ENCODE results near the gene ADD1.

ADD1 gene

DNA sequence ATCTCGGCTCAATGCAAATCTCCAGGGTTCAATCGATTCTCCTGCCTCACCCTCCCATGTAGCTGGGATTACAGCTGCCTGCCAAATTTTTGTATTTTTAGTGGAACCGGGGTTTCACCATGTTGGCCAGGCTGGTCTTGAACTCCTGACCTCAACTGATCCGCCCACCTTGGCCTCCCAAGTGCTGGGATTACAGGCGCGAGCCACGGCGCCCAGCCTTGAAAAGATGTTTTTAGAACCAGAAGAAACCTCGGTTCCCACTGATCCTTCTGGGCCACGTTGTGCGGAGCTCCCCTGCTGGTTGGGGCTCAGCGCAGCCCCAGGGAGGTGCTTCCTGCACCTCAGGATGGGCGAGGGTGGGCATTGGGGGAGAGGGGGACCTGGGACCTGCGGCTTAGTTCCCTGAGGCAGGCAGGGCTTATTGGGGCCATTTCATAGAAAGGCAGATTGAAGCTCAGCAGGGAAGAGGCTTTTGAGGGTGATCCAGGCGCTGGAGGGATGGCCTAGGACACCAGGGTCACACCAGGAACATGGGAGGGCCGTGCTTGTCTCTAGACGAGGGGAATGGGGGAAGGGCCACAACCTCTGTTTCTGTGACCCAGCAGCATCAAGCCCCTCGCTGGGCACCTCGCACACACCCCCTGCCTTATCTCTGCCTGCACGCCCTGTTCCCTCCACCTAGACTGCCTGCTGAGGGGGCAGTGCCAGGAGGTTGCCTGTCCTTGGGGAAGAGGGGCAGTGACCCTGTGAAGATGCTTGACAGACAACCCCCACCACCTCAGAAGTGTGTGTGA is 6.3 kb upstream of the ADD1 start:
- DNase-seq, result no peak

DNA sequence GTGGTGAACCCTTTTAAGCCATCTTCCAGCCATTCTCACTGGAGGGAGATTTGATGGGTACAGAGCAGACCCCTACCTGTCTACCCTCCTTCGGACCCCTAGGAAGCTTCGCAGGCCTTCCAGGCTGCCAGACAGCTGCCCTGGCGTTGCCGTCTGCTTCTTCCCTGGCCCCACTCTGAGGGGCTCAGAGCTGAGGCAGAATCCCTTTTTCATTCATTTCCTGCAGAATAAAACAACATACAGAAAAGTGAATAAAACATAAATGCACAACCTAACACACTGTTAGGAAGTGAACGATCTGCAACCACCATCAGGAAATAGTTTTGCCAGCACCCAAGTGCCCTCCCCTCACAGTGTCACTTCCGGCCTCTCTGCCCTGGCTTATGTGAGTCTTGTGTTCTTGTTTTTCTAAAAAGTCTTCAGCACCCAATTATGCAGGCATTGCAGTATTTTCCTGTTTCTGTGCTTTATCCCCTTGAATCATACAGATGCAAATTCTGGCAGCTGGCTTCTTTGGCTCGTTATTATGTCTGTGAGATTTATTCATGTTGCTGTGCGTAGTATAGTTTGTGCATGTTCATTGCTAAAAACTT is 5.6 kb upstream of the ADD1 start:
- peak; percentile 63 for DNase-seq

DNA sequence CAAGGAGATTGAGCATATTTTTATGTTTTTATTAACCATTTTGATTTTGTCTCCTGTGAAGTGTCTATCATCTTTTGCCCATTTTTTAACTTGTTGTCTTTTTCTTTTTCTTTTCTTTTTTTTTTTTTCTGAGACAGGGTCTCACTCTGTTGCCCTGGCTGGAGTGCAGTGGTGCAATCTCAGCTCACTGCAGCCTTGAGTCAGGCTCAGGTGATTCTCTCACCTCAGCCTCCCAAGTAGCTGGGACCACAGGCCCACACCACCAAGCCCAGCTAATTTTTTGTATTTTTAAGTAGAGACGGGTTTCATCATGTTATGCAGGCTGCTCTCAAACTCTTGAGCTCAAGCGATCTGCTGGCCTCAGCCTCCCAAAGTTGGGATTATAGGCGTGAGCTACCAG is 4.6 kb upstream of the ADD1 start:
- no peak for DNase-seq

DNA sequence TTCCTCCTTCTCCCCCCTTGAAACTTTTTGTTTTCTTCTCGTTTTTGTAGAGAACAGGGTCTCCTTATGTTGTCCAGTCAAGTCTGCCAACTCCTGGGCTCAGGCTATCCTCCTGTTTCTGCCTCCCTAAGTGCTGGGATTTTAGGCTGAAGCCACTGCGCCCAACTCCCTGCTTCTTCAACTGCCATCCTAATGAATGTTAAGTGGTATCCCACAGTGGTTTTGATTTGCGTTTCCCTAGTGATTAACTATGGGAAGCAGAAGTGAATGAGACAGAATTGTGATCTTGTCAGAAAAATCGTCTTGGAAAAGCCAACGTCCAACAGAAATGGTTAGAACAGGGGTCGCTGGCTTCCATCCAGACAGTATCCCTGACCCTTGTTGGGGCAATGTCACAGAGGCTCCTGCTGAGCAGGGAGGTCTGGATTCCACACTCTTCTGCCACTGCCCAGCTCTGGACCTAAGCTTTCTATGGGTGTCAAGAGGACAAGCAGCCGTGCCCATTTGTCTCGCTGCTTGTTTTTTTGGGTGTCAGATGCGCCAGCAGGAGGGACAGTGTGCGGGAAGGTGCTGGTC is 869 bp upstream of the ADD1 start:
- DNase-seq, result no peak

DNA sequence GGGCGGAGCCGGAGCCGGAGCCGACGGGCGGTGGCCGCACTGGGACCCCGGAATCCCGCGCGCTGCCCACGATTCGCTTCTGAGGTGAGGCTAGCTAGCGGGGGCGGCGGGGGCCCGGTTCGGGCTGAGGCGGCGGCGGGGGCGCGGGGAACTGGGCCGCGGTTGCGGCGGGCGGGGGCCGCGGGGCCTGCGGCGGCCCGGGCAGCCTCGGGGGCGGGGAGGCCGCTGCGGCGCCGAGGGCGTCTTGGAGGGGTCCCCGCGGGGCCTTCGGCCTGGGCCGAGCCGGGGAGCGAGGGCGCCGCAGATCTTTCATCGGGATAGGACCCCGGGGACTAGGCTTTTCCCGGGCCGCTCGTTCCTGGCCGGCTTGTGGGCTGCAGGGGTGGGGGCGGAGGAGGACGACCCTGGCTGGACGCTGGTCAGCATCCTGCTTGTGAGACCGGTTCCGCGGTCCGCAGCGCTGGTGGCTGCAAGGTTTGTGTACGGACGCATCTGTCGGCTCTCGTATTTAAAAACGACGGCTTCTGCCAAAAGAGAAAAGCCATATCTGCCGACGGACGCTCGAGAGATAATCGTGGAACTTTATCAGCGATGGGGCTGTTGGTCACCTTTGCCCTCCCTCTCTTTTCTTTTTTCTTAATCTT is 419 bp downstream of the ADD1 start:
- DNase-seq, result no peak

DNA sequence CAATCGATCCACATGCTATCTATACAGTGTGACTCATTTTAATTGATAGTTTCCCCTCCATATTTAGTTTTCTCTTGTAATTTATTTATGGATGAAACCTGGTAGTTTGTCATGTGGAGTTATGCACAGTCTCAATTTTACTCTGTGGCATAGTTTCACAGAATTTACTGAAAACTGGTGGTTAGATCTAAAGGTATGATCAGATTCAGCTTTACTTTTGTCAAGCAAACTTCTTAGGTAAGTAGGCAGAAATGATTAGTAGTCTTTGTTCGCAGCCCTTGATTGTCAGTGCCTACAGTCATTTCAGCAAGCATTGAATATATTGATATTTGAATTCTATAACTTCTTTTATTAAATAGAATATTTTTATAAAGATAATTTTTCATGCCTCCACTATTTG is 2.5 kb downstream of the ADD1 start:
- no peak for DNase-seq

DNA sequence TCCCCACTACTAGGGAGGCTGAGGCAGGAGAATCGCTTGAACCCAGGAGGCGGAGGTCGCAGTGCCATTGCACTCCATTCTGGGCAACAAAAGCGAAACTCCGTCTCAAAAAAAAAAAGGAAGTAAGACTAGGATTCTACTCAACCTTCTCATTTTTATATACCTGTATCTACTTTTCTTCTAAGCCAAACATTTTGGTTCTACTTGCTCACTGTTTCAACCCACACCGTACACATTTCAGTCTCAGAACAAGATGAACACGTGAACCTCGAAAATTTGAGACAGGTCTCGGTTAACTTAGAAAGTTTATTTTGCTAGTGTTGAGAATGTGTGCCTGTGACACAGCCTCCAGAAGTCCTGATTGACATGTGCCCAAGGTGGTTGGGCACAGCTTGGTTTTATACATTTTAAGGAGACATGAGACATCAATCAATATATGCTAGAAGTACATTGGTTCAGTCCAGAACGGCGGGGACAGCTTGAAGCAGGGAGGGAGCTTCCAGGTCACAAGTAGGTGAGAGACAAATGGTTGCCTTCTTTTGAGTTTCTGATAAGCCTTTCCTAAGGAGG is 3.7 kb downstream of the ADD1 start:
- DNase-seq, result no peak

DNA sequence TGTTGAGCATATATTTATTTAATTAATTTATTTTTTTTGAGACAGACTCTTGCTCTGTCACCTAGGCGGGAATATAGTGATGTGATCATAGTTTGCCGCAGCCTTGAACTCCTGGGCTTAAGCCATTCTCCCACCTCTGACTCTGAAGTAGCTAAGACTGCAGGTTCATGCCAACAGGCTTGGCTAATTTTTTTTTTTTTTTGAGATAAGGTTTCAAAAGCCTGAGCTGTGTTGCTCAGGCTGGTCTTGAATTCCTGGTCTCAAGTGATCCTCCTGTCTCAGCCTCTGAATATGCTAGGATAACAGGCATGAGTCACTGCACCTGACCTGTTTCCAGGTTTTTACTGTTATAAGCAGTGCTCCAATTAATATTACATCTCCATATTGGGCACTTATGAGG is 4.8 kb downstream of the ADD1 start:
- DNase-seq, result no peak

DNA sequence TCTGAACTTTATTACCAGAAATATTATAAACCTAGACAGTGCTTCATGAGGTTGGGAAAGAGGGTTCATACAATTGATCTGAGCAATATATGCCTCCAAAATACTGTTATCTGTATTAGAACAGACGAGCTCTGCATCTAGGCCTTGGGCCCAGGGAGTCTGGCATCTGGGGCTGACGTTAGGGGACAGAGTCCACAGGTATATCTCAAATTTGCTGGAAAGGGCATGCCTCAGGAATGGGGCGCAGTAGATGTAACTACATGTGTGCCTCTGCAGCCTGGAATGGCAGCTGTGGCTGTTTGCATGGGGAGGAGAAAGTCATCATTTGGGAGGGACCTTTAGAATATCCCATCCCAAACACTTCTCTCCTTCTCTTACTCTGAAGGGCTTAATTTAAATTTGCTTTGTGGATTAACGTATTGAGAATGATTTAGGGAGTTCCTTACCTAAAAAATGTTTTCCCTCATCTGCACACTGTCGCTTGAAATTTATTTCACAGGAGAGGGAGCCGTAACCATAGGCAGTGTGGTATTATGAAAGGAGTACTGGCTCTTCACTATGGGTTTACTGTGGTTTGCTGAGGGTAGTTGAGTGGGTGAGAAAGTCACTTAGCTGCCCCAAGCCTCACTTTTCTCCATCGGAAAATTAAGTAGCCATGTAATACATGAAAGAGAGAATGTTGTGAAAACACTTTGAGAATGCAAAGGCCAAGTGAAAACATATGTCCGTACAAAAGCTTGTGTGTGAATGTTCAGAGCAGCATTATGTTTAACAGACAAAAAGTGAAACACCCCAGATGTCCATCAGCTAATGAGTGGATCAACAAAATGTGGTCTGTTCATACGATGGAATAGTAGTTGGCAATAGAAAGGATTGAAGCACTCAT is 5.9 kb downstream of the ADD1 start:
- no peak for DNase-seq

DNA sequence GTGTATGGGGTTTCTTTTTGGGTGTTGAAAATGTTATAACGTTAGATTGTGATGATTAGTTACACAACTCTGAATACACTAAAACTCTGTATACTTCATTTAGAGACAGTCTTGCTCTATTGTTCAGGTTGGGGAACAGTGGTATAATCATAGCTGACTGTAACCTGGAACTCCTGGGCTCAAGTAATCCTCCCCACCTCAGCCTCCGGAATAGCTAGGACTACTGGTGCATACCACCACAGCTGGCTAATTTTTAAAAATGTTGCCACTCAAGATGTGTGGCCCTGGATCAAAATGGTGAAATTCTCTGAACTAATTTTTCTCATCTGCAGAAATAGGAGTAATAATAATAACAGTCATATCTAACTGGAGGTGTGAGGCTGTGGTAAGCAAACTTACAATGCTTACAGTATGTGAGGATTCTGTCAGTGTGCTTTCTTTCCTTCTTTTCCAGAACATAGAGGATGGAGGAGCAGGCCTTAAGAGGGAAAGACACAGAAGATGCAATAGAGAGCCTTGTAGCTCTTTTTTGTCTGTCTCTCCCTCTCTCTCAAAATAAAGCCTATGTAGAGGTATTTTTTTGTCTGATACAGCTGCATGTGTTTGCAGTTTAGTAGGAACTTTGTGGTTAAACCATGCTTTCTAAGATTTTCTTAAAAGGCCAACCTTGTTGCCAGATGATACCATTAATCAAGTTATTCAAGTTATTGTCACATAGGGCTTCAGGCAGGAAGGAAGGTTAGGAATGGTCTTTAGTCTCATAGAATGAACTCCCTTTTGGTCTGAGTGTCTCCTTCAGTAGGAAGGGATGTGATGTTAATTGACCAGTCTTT is 7.5 kb downstream of the ADD1 start:
- DNase-seq, result peak; percentile 37

DNA sequence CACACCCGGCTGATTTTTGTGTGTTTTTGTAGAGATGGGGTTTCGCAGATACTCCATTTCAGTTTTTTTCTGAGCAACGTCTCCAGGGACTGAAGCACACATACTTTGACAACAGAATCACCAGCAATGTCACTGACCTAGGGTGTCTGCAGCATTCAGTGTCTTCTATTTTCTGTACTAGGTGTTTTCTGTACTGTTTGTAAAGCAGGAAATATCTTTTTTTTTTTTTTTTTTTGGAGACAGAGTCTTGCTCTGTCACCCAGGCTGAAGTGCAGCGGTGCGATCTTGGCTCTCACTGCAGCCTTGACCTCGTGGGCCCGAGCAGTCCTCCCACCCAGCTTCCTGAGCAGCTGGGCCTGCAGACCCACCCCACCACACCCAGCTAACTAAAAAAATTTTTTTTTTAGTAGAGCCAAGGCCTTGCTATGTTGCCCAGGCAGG is 8.9 kb downstream of the ADD1 start:
- no peak for DNase-seq

DNA sequence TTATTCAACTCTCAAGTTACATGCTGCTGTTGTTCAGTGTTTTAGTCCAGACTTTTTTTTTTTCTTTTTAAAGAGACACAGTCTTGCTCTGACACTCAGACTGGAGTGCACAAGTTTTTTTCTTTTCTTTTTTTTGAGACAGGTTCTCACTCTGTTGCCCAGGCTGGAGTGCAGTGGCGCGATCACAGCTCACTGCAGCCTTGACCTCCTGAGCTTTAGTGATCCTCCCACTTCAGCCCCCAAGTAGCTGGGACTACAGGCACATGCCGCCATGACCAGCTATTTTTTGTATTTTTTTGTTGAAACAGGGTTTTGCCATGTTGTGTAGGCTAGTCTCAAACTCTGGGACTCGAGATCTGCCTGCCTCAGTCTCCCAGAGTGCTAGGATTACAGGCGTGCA is 11.9 kb downstream of the ADD1 start:
- DNase-seq, result no peak

DNA sequence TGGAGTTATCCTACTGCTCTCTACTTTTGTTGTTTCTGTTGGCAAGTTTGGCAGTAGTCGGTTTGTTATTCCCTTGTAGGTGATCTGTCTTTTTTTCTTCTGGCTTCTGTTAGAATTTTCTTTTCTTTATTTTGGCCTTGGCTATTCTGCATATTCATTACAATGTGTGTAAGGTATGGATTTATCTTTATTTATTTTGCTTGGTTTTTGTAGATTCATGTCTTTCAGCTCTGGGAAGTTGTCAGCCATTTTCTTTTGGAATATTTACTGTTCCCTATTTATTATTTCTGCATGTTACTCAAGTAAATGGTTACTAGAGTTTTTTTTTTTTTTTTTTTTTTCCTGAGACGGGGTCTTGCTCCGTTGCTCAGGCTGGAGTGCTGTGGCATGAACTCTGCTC is 12.6 kb downstream of the ADD1 start:
- DNase-seq, result no peak

DNA sequence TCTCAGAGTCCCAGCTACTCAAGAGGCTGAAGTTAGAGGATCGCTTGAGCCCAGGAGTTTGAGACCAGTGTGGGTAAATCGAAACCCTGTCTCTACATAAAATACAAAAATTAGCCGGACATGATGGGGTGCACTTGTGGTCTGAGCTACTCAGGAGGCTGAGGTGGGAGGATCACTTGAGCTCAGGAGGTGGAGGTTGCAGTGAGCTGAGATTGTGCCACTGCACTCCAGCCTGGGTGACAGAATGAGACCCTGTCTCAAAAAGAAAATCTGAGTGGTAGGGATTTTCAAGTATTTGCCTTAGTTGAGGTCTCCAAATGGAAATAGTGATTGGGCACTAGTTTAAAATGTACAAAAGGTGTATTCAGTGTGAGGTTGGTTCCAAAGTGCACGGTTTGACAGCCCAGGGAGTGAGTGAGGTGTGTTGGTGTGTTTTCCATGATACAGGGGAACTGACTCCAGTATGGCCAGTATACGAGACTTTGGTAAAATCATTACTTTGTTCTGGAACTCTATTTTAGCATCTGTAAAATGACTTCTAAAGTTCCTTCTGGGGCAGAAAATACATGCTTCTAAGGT is 13.8 kb downstream of the ADD1 start:
- no peak for DNase-seq

DNA sequence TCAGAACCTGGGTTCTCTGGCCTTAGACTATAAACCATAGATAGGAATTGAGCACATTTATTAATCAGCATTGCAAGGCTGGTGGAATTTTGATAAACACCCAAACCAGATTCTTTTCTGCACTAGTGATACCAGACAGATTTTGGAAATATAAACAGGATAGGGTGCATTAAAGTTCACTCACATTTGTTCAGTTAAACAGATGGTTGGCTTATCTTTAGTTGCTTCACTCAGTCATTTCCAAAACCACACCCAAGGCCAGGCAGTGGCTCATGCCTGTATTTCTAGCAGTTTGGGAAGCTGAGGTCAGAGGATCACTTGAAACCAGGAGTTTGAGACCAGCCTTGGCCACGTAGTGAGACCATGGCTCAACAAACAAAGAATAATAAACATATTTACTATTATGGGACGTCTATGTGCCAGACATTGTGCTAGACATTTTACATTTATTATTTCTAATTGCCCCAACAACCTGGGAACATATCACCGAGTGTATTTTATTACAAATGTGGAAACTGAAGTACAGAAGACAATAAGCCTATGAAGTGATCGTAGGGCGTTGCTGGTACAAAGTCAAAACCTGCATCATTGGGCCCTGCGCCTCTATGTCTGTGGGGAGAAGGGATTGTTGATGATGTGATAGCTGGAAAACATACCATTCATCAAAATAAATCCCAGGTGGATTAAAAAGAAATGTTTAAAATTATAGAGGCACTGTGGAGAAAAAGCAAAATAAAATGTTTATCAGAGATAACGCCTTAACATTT is 15.0 kb downstream of the ADD1 start:
- no peak for DNase-seq

DNA sequence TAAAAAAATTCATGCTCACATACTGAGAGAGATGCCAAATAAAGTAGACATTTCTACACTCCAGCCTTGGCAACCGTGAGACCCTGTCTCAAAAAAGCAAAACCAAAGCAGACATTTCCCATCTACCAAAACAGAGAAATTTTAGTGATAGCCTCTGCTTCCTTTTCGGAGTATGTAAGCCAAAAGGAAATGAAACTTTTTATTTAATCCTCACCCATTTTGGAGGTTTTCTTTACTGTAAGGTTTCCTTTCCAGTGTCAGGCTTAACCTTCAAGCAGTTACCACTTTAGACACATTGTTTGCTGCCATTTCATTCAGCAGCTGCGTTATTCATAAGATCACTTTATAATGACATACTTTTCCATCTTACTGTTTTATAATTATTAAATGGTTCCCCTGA is 15.9 kb downstream of the ADD1 start:
- no peak for DNase-seq

DNA sequence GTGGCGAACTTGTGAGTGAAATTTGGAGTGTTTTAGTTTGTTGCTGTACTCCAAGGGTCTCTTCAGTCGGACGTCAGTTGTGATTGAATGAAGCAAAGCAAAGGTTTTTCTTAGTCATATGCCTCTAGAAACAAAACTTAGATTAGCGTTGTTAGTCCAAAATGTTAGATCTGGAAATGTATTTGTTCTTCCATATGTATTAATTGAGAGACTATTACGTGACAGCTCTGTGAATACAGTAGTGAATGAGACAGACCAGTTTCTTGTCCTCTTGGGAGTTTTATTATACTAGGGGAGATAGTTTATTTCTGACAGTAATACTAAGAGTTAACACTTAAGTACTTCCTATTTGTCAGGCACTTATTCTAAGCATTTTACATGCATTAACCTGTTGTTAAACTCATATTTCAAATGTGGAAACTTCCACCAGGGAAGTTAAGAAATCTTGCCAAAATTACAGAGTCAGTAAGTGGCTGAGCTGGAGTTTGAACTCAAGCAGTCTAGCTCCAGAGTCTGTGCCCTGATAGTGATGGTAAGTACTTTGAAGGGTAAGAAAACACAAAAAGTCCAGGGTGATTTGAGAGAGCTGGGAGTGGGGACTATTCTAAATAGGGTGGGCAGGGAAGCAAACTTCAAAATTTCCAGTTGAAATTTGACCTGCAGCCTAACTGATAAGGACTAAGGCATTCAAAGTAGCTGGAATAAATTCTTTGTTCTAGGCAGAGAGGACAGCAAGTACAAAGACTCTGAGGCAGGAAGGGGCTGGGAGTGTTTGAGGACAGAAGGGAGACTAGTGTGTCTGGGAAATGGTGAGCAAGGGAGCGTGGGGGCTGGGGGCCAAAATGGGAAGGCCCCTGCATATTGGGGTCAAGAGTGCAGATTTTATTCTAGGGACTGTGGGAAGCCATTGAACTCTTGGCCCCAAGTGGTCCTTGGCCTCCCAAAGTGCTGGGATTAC is 17.0 kb downstream of the ADD1 start:
- no peak for DNase-seq

DNA sequence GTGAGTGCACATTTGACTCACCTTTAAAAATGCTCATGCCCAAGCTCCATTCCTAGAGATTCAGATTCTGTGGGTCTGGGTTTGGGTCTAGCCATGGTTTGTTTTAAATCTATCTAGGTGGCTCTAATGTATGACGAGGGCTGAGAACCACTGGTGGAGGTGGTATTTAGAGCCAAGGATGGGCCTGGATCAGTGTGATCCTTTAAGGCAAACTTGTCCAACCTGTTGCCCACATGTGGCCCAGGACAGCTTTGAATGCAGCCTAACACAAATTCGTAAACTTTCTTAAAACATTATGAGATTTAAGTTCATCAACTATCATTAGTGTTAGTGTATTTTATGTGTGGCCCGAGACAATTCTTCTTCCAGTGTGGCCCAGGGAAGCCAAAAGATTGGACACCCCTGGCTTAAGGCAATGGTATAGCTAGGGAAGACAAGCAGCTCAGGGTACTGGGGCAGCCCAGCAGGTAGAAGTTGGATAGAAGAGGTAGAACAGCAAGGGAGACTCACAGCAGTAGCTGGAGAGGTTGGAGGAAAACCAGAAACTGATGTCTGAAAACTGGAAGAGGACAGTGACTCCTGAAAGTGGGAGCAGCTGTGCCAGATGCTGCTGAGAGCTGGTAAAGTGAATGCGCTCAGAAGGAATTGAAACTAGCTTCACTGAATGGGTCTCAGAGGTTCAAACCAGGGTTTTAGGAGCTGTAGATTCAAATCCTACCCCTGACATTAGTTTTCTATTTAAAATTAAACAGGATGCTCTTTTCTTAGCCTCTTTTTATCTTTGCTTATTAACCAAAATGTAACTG is 18.2 kb downstream of the ADD1 start:
- DNase-seq, result no peak
